Jurkat, Clone E6-1 (cell line): ENCODE results near the gene APOC3.

ENCODE experiments used
- DNase-seq: peaks from one replicate; pipeline ENCODE4 v3.0.0-alpha.2; 2011; ENCODE audit warnings: low read depth, low spot score
- H3K4me3 ChIP-seq: 2 replicates; pipeline ENCODE4 v1.5.1; 2011; ENCODE audit warnings: mild to moderate bottlenecking, low read length, control low read depth, moderate library complexity

APOC3 gene

GRCh38 chr11:116840746-116841296 is 11.1 kb downstream of the APOC3 start:
- H3K4me3 ChIP-seq: no peak overlapping the region
- no peak for DNase-seq

- no peak for DNase-seq
- no peak overlapping the region for H3K4me3 ChIP-seq
Observed at GRCh38 chr11:116842117-116842516, 12.4 kb downstream of the APOC3 start.

- no peak for DNase-seq
Observed at GRCh38 chr11:116842909-116843308, 13.2 kb downstream of the APOC3 start.

GRCh38 chr11:116843661-116844060 is 14.0 kb downstream of the APOC3 start:
- DNase-seq: no peak
- no peak overlapping the region for H3K4me3 ChIP-seq

More at GRCh38 chr11:116842909-116843308, 13.2 kb downstream of the APOC3 start:
- no peak overlapping the region for H3K4me3 ChIP-seq

- DNase-seq: no peak
- no peak overlapping the region for H3K4me3 ChIP-seq
Observed at GRCh38 chr11:116844722-116845121, 15.0 kb downstream of the APOC3 start.

GRCh38 chr11:116847612-116848011 is 17.9 kb downstream of the APOC3 start:
- H3K4me3 ChIP-seq: no peak overlapping the region
- DNase-seq: no peak

- DNase-seq: no peak
- no peak overlapping the region for H3K4me3 ChIP-seq
Observed at GRCh38 chr11:116849060-116849459, 19.4 kb downstream of the APOC3 start.

- DNase-seq: peak; percentile 45
- no peak overlapping the region for H3K4me3 ChIP-seq
Observed at GRCh38 chr11:116849486-116849885, 19.8 kb downstream of the APOC3 start.

- H3K4me3 ChIP-seq: peak overlapping the region; percentile 36
- DNase-seq: peak; percentile 85
Observed at GRCh38 chr11:116851626-116852025, 21.9 kb downstream of the APOC3 start.

- DNase-seq: peak; percentile 49
- H3K4me3 ChIP-seq: peak overlapping the region; percentile 36; the same call in 1 of the 2 replicates
Observed at GRCh38 chr11:116852261-116853031, 22.7 kb downstream of the APOC3 start.

GRCh38 chr11:116853461-116854073 is 23.9 kb downstream of the APOC3 start:
- peak overlapping the region; percentile 35 for H3K4me3 ChIP-seq
- peak; percentile 96 for DNase-seq

- H3K4me3 ChIP-seq: no peak overlapping the region
- no peak for DNase-seq
Observed at GRCh38 chr11:116855413-116855812, 25.7 kb downstream of the APOC3 start.

GRCh38 chr11:116856423-116856822 is 26.7 kb downstream of the APOC3 start:
- no peak for DNase-seq
- no peak overlapping the region for H3K4me3 ChIP-seq

GRCh38 chr11:116857316-116857715 is 27.6 kb downstream of the APOC3 start:
- DNase-seq: no peak
- H3K4me3 ChIP-seq: no peak overlapping the region

GRCh38 chr11:116857936-116858335 is 28.2 kb downstream of the APOC3 start:
- no peak overlapping the region for H3K4me3 ChIP-seq
- no peak for DNase-seq

GRCh38 chr11:116859175-116859574 is 29.5 kb downstream of the APOC3 start:
- H3K4me3 ChIP-seq: no peak overlapping the region
- no peak for DNase-seq

- DNase-seq: no peak
- H3K4me3 ChIP-seq: no peak overlapping the region
Observed at GRCh38 chr11:116860303-116860702, 30.6 kb downstream of the APOC3 start.

GRCh38 chr11:116861539-116861938 is 31.8 kb downstream of the APOC3 start:
- DNase-seq: no peak
- no peak overlapping the region for H3K4me3 ChIP-seq

GRCh38 chr11:116862185-116862584 is 32.5 kb downstream of the APOC3 start:
- no peak overlapping the region for H3K4me3 ChIP-seq
- DNase-seq: no peak

- no peak for DNase-seq
- no peak overlapping the region for H3K4me3 ChIP-seq
Observed at GRCh38 chr11:116862951-116863350, 33.2 kb downstream of the APOC3 start.
